Measurements from ENCODE around the gene NRDC. TPM values are rescaled to one million over a fixed set of nuclear protein-coding genes. Genes with fewer than 3 reads are reported as not detected.

Gene NRDC
- polyA plus RNA-seq, 3 donors = 66.8 to 92.0 (median 74.3) TPM

DNA sequence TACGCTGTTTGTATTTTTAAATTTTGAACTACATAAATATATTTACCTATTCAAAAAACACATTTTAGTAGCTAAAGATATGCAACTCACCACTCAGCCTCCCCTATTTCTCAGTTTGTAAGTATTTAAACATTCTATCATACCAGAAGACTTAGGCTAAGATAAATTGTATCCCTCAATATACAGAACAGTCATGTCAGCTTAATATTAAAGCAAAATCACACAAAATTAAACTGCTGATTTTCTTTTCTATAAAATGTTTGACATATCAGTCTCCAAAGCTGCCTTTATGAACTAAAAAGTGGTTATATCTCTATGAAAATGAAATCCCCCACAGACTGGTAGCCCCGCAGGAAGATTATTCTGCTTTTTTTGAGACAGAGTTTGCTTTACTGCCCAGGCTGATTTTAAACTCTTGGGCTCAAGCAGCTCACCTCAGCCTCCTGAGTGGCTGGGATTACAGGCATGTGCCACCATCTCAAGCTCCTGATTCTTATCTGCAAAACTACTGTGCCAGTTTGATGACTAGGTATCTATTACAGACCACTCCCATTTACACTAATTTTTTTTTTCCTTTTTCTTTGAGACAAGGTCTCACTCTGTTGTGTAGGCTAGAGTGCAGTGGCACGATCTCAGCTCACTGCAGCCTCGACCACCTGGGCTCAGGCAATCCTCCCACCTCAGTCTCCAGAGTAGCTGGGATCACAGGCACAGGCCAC, 37.6 kb downstream of the NRDC start:
- WGBS (ENCODE audit: insufficient coverage) = 100% methylated on average over 1 of the region's 4 CpGs
- Mint-ChIP-seq H3K9me3 (no peaks in the 10 kb centered on the region), H3K27me3 (ENCODE audit: low read depth in 3 of 3) (no peaks in the 10 kb centered on the region), H3K27ac (peak overlapping the region in 3 of 7 donors; percentile 47 to 62 (median 60)), H3K4me3 (no peak overlapping the region), H3K36me3 (peaks cover 36 to 50% of the 10 kb centered on the region in 2 donors), H3K4me1 (peaks cover 2% of the 10 kb centered on the region)
- Histone ChIP-seq H3K4me1 (ENCODE audit: control insufficient read depth in 1 of 2, insufficient read depth in 2 of 2, low read length in 2 of 2) (no peaks in the 10 kb centered on the region), H3K4me3 (replicated peaks in 1 of 3; ENCODE audit: low read depth in 2 of 3, low read length in 3 of 3) (no peak overlapping the region), H3K9me3 (replicated peaks in 1 of 2; ENCODE audit: control insufficient read depth in 1 of 2, insufficient read depth in 1 of 2, low read length in 2 of 2) (no peaks in the 10 kb centered on the region), H3K27ac (ENCODE audit: low read depth in 1 of 2, low read length in 2 of 2) (no peak overlapping the region), H3K36me3 (replicated peaks in 1 of 2; ENCODE audit: control insufficient read depth in 1 of 2, insufficient read depth in 2 of 2, low read length in 2 of 2) (peaks cover 43 to 50% of the 10 kb centered on the region in 2 donors), H2AFZ (ENCODE audit: insufficient read depth, low read depth, low read length, poor library complexity, severe bottlenecking) (no peak overlapping the region), H3K4me2 (replicated peaks; ENCODE audit: extremely low read depth, low read length, poor library complexity, severe bottlenecking) (no peak overlapping the region), H3K79me2 (ENCODE audit: insufficient read depth, low read length) (peaks cover 6% of the 10 kb centered on the region), H4K20me1 (ENCODE audit: insufficient read depth, low read length) (peaks cover 39% of the 10 kb centered on the region), H3K27me3 (ENCODE audit: control insufficient read depth in 2 of 2, insufficient read depth in 2 of 2, low read length in 2 of 2) (no peaks in the 10 kb centered on the region), H3K9ac (ENCODE audit: insufficient read depth, low read length, poor library complexity, severe bottlenecking) (no peak overlapping the region)
- TF ChIP-seq, protein P1, sequence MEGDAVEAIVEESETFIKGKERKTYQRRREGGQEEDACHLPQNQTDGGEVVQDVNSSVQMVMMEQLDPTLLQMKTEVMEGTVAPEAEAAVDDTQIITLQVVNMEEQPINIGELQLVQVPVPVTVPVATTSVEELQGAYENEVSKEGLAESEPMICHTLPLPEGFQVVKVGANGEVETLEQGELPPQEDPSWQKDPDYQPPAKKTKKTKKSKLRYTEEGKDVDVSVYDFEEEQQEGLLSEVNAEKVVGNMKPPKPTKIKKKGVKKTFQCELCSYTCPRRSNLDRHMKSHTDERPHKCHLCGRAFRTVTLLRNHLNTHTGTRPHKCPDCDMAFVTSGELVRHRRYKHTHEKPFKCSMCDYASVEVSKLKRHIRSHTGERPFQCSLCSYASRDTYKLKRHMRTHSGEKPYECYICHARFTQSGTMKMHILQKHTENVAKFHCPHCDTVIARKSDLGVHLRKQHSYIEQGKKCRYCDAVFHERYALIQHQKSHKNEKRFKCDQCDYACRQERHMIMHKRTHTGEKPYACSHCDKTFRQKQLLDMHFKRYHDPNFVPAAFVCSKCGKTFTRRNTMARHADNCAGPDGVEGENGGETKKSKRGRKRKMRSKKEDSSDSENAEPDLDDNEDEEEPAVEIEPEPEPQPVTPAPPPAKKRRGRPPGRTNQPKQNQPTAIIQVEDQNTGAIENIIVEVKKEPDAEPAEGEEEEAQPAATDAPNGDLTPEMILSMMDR (IDR thresholded peaks at IDR 0.05) = no peak
- DNase-seq = no peak
- intact Hi-C loops (cut with micrococcal nuclease) = no loop called here

DNA sequence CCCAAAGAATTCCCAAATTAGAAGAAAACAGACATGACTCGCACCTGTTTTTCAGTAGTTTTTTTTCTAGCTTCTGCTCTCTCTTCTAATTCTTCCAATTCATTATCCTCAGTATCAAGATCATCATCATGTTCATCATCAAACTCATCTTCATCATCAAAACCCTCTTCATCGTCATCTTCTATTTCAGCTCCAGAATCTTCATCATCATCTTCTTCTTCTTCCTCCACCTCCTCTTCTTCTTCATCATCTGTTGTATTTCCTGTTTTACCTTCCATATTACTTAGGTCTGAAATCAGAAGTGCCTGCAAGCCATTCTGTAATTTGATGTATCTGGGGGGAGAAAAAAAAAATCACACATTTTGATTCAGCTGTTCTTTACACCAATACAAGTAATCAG, 38.3 kb downstream of the NRDC start:
- TF ChIP-seq, protein P1 (IDR thresholded peaks at IDR 0.05) = no peak
- Histone ChIP-seq H3K4me2 (replicated peaks; ENCODE audit: extremely low read depth, low read length, poor library complexity, severe bottlenecking) (no peak overlapping the region), H3K36me3 (replicated peaks in 1 of 2; ENCODE audit: control insufficient read depth in 1 of 2, insufficient read depth in 2 of 2, low read length in 2 of 2) (peaks cover 49 to 57% of the 10 kb centered on the region in 2 donors), H2AFZ (ENCODE audit: insufficient read depth, low read depth, low read length, poor library complexity, severe bottlenecking) (no peak overlapping the region), H3K27me3 (ENCODE audit: control insufficient read depth in 2 of 2, insufficient read depth in 2 of 2, low read length in 2 of 2) (no peaks in the 10 kb centered on the region), H4K20me1 (ENCODE audit: insufficient read depth, low read length) (peaks cover 37% of the 10 kb centered on the region), H3K9ac (ENCODE audit: insufficient read depth, low read length, poor library complexity, severe bottlenecking) (no peak overlapping the region), H3K4me3 (replicated peaks in 1 of 3; ENCODE audit: low read depth in 2 of 3, low read length in 3 of 3) (no peak overlapping the region), H3K4me1 (ENCODE audit: control insufficient read depth in 1 of 2, insufficient read depth in 2 of 2, low read length in 2 of 2) (no peaks in the 10 kb centered on the region), H3K9me3 (replicated peaks in 1 of 2; ENCODE audit: control insufficient read depth in 1 of 2, insufficient read depth in 1 of 2, low read length in 2 of 2) (no peaks in the 10 kb centered on the region), H3K79me2 (ENCODE audit: insufficient read depth, low read length) (peaks cover 6% of the 10 kb centered on the region), H3K27ac (ENCODE audit: low read depth in 1 of 2, low read length in 2 of 2) (no peak overlapping the region)
- peak overlapping the region in 1 of 7 donors; percentile 49 for H3K27ac Mint-ChIP-seq
- H3K9me3 Mint-ChIP-seq = no peaks in the 10 kb centered on the region
- DNase-seq = no peak
- WGBS (ENCODE audit: insufficient coverage) = 100% methylated on average over 1 of the region's 2 CpGs
- intact Hi-C loops (cut with micrococcal nuclease) = no loop called here
- no peak overlapping the region for H3K4me3 Mint-ChIP-seq
- H3K4me1 Mint-ChIP-seq = peaks cover 2% of the 10 kb centered on the region
- peaks cover 40 to 50% of the 10 kb centered on the region in 2 donors for H3K36me3 Mint-ChIP-seq
- H3K27me3 Mint-ChIP-seq (ENCODE audit: low read depth in 3 of 3) = no peaks in the 10 kb centered on the region
